Activated T-helper 1 cell treated with anti-CD3 and anti-CD28 coated beads, Interleukin-2, amount 50 U/mL, for 16 hours (primary cell): ENCODE data around the gene E2F2.
A peak's percentile ranks its signal among the peaks of the same experiment; 100 is the strongest.

ENCODE experiments used
- DNase-seq, 2 donors: peaks; one replicate each; pipeline ENCODE4 v3.0.0-alpha.2; 2020; ENCODE audit warnings: low read depth in 1 of 2, low spot score in 1 of 2

The E2F2 gene

GRCh38 chr1:23530747-23531561 is at the start of gene E2F2:
Gene E2F2 (minus strand): TSS chr1:23531233. CDS start chr1:23530793, 440 bp downstream.
- peak; percentile 62 to 76 for DNase-seq

DNA sequence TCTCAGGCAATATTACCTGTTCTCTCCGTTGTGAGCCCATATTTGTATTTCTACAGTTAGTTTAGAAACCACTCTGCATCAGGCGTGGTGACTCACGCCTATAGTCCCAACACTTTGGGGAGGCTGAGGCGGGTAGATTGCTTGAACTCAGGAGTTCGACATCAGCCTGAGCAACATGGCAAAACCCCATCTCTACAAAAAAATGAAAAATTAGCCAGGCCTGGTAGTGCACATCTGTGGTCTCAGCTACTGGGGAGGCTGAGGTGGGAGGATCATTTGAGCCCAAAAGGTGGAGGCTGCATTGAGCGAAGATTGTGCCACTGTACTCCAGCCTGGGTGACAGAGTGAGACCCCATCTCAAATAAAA is 47.9 kb upstream of the E2F2 start:
- DNase-seq = no peak

DNA sequence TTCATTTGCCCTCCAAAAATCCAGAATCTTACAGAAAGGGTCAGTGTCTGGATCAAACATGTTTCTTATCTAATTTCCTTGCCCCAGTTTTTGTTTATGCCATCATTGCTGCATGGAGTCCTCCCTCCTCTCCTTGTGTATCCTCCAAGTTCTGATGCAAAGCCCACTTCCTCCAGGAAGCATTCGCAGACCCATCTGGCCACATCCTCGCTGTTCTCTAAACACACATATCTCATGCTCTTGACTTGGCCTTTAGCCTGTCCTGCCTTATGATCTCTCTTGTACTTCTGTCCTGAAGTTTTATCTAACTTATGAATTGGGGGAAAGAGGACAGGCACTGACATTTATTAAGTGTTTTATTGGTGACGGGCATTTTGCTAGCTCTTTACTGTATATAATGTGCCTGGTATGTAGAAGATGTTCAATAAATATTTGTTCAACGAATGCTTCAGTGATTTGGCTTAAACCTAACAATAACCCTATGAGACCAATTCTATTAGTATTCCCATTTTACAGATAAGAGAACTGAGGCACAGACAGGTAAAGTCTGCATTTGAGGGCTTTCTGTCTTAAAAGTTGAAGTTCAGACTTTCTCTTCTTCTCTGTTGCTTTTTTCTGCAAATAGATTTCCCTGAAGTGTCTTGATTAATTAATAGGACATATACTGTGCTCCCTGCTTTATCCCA is 47.4 kb upstream of the E2F2 start:
- no peak for DNase-seq

DNA sequence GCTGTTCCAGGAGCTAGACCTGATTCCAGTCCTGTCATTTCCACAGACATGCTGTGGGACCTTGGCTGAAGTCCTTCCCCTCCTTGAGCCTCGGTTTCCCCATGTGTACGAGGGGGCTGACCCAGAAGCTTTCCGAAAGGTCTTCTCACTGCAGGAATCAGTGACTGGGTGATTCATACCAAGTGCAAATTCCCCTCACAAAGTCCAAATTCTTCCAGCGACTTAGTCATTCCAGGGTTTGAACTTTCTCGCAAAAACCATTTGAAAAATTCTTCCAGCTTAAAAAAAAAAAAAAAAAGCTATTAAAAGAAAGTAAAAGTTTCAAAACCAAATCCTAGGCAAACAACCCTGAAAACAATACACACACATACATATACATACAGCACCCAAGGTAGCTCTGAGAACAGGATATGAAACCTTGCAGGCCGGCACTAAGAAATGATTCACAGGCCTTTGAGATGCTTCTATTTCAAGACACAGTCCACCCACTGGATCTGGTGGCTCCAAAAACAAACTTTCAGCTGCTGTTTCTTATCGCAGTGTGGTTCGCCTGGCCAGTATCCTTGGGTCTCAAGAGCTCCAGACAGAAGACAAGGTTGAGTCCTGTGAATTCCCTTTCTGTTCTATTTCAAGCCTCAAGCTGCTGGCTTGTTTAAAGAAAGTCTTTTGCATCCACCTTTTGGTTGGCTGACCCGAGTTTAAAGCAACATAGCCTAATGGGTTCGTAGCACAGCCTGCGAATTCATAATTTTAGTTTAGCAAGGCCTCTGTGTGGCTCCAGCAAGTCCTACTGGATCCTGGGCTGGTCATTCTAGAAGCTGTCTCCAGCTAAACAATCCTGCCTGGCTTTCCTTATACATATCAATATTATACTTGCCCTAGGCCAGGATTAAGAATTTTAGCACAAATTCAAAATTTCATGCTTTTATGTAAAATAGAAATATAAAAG is 46.3 kb upstream of the E2F2 start:
- no peak for DNase-seq

DNA sequence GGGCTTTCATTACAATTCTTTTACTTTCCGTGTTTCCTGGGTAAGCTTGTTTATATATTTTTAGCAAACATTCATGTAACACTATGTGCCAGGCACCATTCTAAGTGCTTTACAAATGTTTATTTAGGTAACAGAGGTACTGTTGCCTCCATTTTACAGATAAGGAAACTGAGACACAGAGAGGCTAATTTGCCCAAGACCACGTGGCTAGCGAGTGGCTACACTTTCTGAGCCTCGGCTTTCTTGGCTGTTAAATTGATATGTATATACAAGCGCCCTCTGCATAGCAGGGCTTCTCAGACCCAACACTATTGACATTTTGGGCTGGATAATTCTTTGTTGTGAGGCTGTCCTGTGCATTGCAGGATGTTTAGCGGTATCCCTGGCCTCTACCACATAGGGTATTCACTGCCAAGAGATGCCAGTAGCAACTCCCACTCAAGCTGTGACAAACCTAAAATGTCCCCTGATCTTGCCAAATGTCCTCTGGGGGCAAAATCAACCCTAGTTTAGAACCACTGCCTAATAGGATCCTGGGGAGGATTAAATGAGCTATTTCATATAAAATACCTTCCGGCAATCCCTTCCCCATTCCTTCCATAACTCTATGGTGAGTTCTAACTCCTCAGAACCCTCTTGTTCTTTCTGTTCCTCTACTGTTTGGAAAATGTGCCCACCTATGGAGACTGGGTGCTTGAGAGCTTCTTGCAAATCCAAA is 45.5 kb upstream of the E2F2 start:
- DNase-seq = no peak

DNA sequence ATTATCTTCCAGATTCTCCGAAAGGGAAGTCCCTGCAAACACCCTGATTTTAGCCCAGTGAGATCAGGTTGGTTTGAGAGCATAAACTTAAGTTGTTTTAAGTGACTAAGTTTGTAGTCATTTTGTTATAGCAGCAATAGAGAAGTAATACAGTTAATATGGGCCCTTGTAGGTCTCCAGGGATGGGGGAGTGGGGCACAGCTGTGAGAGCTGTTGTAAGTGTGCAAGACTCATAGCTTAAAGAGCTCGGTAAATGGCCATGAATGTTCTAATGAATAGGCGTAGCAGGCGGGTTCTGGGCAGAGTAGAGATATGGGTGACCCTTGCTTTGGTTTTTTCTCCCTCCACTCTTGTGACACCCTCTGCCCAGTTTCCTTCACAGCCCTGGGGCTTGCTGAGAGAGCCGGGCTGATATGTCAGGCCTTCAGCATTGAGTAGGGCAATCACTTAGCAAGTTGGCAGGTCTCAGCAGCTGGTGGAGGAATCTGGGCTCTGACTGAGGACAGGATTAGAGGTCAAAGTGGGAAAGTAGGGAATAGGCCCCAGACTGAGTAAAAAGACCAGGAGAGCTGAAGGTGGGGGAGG is 44.3 kb upstream of the E2F2 start:
- no peak for DNase-seq

DNA sequence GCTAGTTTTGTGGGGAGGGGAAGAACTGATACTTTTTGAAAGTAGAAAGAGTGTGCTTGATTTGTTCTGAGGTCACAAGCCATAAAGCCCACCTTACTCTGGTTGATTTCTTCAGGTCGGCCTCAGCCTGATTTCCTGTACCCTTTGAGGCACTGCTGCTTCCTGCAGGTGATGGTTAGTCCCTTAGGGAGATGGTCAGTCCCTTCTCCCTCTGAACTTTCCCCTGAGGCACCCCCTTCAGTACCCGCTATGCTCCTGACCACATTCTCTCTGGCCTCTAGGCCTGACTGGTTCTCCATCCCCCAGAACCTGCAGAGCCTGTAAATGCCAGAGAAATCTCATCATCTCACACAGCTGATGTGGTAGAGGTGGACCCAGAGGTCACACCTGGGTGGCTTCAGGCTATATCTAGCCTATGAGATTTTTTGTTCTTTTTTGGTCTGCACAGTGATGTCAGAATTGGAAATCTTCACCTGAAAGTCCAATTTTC is 43.3 kb upstream of the E2F2 start:
- no peak for DNase-seq

GRCh38 chr1:23573574-23574182 is 42.6 kb upstream of the E2F2 start:
- DNase-seq = no peak

- no peak for DNase-seq
Measured at GRCh38 chr1:23571465-23571864, 40.4 kb upstream of the E2F2 start.

- DNase-seq = no peak
Measured at GRCh38 chr1:23570001-23570691, 39.1 kb upstream of the E2F2 start.

DNA sequence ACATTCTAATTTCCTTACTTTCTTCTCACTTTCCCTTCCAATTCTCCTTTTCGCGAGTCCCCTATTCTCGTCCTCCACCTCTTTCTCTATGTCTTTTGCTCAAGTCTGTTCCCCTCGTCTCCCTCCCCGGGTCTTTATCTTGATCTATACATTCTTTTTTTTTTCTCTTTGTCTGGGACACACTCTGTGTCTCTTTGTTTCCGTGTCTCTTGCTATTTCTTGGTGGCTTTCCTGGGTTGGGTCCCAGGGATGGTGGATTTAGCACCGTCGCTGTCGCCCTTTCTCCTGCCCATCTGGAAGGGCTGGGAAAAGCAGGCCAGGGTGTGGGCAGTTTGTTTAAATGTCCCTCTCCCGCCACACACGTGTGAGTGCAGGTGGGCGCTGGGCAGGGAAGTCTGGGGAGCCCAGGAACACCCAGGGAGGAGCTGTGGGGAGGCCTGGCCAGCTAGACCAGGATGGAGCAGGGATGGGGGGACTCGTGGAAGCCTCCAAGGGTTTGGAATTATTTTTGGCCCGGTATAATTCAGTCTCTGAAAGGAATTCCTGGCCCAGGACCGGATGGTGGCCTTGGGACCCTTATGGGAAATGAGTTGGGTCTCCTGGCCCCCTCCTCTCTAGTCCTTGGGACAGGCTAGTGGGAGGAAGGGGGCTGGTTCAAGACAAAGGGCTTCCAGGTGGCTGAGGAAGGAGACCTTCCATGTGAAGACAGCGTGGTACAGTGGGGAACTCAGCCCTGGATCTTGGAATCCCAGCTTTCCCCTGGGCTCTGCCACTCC is 37.8 kb upstream of the E2F2 start:
- DNase-seq = no peak

GRCh38 chr1:23567996-23568607 is 37.1 kb upstream of the E2F2 start:
- DNase-seq = no peak

- DNase-seq = no peak
Measured at GRCh38 chr1:23567629-23567995, 36.6 kb upstream of the E2F2 start.

DNA sequence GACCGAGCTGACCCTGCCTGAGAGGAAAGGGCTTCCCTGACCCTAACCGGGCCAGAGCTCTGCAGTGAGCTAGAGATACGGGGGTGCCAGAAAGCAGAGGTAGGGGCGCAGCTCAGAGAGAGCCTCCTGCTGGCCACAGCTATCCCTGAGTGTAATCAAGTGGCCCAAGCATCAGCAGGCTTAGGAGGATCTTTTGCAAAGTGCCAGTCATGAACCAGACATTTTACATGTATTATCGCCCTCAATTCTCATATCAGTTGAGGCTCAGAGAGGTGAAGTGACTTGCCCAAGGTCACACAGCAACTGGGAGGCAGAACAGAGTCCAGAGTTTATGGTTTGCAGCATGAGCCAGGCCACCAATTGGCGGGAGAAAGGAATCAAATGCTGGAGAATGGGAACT is 35.3 kb upstream of the E2F2 start:
- no peak for DNase-seq

DNA sequence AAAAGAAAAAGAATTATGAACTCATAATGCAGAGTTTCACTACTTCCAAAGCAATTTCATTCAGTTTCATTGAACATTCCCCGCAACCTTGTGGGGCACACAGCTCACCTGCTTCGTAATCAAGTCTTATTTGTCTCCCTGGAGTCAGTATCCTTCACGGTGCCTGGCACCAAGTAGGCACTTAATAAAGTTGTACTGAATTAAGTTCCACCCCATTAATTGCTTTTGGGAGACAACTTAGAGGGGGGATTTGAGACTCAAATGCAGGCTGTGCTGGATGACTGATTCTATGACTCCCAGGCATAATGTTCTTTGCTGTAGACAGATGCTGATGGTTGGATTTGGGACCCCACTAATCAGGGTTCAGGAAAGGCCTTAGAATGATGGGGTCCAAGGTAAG is 34.7 kb upstream of the E2F2 start:
- DNase-seq = no peak

DNA sequence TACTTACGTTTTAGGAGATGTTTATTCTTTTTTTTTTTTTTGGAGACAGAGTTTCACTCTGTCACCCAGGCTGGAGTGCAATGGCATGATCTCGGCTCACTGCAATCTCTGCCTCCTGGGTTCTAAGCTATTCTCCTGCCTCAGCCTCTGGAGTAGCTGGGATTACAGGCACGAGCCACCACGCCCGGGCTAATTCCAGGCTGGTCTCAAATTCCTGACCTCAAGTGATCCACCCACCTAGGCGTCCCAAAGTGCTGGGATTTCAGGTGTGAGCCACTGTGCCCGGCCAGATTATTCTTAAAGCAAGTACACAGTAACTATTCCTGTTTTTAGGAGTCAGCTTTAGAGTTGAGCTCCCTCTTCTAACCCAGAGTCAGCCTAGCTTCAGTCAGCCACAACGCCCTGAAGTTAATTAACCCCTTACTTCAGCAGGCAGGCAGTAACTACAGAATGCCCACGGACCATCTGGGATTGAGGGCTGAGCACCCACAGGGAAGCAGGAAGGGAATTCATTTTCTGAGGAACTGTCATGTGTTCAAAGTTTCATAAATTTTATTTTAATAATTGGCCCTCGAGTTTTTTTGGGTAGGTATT is 33.6 kb upstream of the E2F2 start:
- DNase-seq = no peak

DNA sequence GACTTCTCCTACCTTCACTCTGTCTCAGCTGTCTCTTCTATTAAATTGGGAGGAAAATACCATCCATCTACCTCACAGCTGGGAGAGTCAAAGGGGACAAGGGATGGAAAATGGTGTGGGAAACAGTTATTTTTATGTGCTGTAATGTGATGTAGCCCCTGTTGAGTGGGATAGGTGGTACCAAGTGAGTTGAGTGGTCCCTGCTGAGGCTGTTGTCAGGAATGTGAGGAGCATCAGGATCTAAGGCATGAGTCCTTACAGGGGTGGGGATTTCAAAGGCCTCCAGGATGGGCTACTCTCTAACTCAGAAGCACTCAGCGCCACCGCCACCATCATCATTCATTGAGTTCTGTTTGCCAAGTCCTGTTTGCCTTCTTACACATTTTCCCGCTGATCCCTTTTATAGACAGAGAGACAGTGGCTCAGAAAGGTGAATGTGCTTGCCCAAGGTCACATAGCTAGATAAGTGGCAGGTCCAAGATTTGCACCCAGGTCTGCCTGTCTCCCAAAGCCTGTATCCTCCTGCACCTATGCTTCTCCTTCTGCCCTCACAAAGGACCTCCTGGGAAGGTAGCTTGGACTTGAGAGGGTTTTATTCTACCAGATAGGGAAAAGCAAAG is 32.8 kb upstream of the E2F2 start:
- DNase-seq = no peak
